IMR-90 (cell line): Measurements from ENCODE around the gene RNF11. TPM values are rescaled to one million over a fixed set of nuclear protein-coding genes. Genes with fewer than 3 reads are reported as not detected.

ENCODE experiments used
- ATAC-seq: fragments of 200-7000 bp; cut with Tn5 transposase; 2 replicates; pipeline ENCODE4 v1.9.1; 2020; ENCODE audit warnings: low read depth, mild to moderate bottlenecking, moderate library complexity
- BruUV-seq: library from RNA; stranded (reverse); fragments of 400-500 nt; replicated peaks from 2 replicates; lab custom pipeline; 2021; lab: Mats Ljungman, UMichigan
- CTCF ChIA-PET: fragments of 300-600 bp; formaldehyde crosslinking; extraction: SDS; loops from one replicate; lab custom pipeline; 2021; ENCODE audit warnings: antibody characterized with exemption; lab: Yijun Ruan, JAX
- POLR2A ChIA-PET: fragments of 300-600 bp; sonication (Branson Sonifier 250); formaldehyde crosslinking; loops from one replicate; lab custom pipeline; 2022; ENCODE audit warnings: antibody characterized with exemption; ENCODE audit not compliant: unreplicated experiment; lab: Charles Lee
- DNase-seq: peaks from one replicate; pipeline ENCODE4 v3.0.0; 2013
- H2AFZ ChIP-seq: replicated peaks from 2 replicates; pipeline ENCODE3; 2013; ENCODE audit warnings: low read length, mild to moderate bottlenecking; ENCODE audit not compliant: poor library complexity
- H2AK5ac ChIP-seq: 2 replicates; pipeline ENCODE4 v1.6.1; 2013; ENCODE audit warnings: low read depth, low read length, inconsistent platforms
- H2AK9ac ChIP-seq: replicated peaks from 2 replicates; pipeline ENCODE3; 2013; ENCODE audit warnings: mild to moderate bottlenecking, low read depth, low read length, moderate library complexity; ENCODE audit not compliant: poor library complexity
- H2BK120ac ChIP-seq: 2 replicates; pipeline ENCODE4 v1.6.1; 2013; ENCODE audit warnings: low read depth, low read length, inconsistent platforms
- H2BK15ac ChIP-seq: 3 replicates; pipeline ENCODE4 v1.6.1; 2013; ENCODE audit warnings: low read depth, low read length, inconsistent platforms
- H2BK20ac ChIP-seq: 2 replicates; pipeline ENCODE4 v1.6.1; 2013; ENCODE audit warnings: low read depth, mild to moderate bottlenecking, inconsistent platforms, low read length, moderate library complexity
- H2BK5ac ChIP-seq: 2 replicates; pipeline ENCODE4 v1.6.1; 2013; ENCODE audit warnings: mild to moderate bottlenecking, low read depth, low read length, inconsistent platforms; ENCODE audit not compliant: poor library complexity, severe bottlenecking
- H3K14ac ChIP-seq: replicated peaks from 2 replicates; pipeline ENCODE4 v1.6.1; 2013; ENCODE audit warnings: low read depth, low read length, inconsistent platforms
- H3K18ac ChIP-seq: 2 replicates; pipeline ENCODE4 v1.6.1; 2013; ENCODE audit warnings: low read depth, low read length, control low read depth
- H3K23ac ChIP-seq: 2 replicates; pipeline ENCODE4 v1.6.1; 2013; ENCODE audit warnings: low read depth, low read length, inconsistent platforms
- H3K27ac ChIP-seq: 2 replicates; pipeline ENCODE4 v1.5.1; 2013; ENCODE audit warnings: mild to moderate bottlenecking, control low read depth, low read length; ENCODE audit not compliant: insufficient read depth
- H3K27me3 ChIP-seq: 2 replicates; pipeline ENCODE4 v1.6.1; 2013; ENCODE audit warnings: low read length; ENCODE audit not compliant: control insufficient read depth, insufficient read depth
- H3K36me3 ChIP-seq: 2 replicates; pipeline ENCODE4 v1.6.1; 2013; ENCODE audit warnings: low read length, mixed read lengths; ENCODE audit not compliant: control insufficient read depth, insufficient read depth
- H3K4ac ChIP-seq: 2 replicates; pipeline ENCODE4 v1.6.1; 2013; ENCODE audit warnings: low read depth, low read length, inconsistent platforms
- H3K4me1 ChIP-seq: 2 replicates; pipeline ENCODE4 v1.6.1; 2013; ENCODE audit warnings: low read length, mixed read lengths; ENCODE audit not compliant: control insufficient read depth, insufficient read depth
- H3K4me2 ChIP-seq: 2 replicates; pipeline ENCODE4 v1.6.1; 2013; ENCODE audit warnings: low read depth, mild to moderate bottlenecking, control low read depth, low read length, moderate library complexity
- H3K4me3 ChIP-seq: 2 replicates; pipeline ENCODE4 v1.5.1; 2013; ENCODE audit warnings: low read depth, mild to moderate bottlenecking, control low read depth, low read length, moderate library complexity; ENCODE audit not compliant: insufficient read depth
- H3K56ac ChIP-seq: 2 replicates; pipeline ENCODE4 v1.6.1; 2013; ENCODE audit warnings: low read length, inconsistent platforms; ENCODE audit not compliant: insufficient read depth; ENCODE audit errors: extremely low read depth
- H3K79me1 ChIP-seq, 2 experiments: 2 replicates each; pipeline ENCODE4 v1.6.1; 2013; ENCODE audit warnings: low read length in 2 of 2, inconsistent platforms in 1 of 2, low read depth in 1 of 2
- H3K9ac ChIP-seq: 2 replicates; pipeline ENCODE4 v1.6.1; 2013; ENCODE audit warnings: low read depth, low read length, control low read depth
- H3K9me1 ChIP-seq: 2 replicates; pipeline ENCODE4 v1.6.1; 2013; ENCODE audit warnings: low read length, inconsistent platforms; ENCODE audit not compliant: insufficient read depth
- H3K9me3 ChIP-seq: 2 replicates; pipeline ENCODE4 v1.6.1; 2013; ENCODE audit warnings: low read length; ENCODE audit not compliant: control insufficient read depth, insufficient read depth
- H4K20me1 ChIP-seq: 2 replicates; pipeline ENCODE4 v1.6.1; 2013; ENCODE audit warnings: low read length, inconsistent platforms; ENCODE audit not compliant: insufficient read depth
- H4K5ac ChIP-seq: 2 replicates; pipeline ENCODE4 v1.6.1; 2013; ENCODE audit warnings: mild to moderate bottlenecking, low read depth, low read length, control low read depth
- H4K8ac ChIP-seq, 2 experiments: 2 replicates each; pipeline ENCODE4 v1.6.1; 2013; ENCODE audit warnings: low read depth in 2 of 2, low read length in 2 of 2, control low read depth in 1 of 2, inconsistent platforms in 1 of 2
- H4K91ac ChIP-seq: 2 replicates; pipeline ENCODE4 v1.6.1; 2013; ENCODE audit warnings: low read depth, low read length, inconsistent platforms; ENCODE audit not compliant: insufficient read depth
- CEBPB ChIP-seq: IDR thresholded peaks from 2 replicates; pipeline ENCODE4 v1.6.1; 2012; ENCODE audit warnings: low read depth, low read length, improper control_type of control experiment
- CHD1 ChIP-seq: IDR thresholded peaks from 2 replicates; pipeline ENCODE4 v1.6.1; 2012; ENCODE audit warnings: low read depth, low read length, improper control_type of control experiment
- CTCF ChIP-seq: conservative IDR thresholded peaks from 2 replicates; pipeline ENCODE4 v1.5.1; 2012; ENCODE audit warnings: mild to moderate bottlenecking, low read depth, low read length, improper control_type of control experiment
- FOS ChIP-seq: fragments of 150-350 bp; IDR thresholded peaks from 2 replicates; pipeline ENCODE4 v1.6.1; 2016; ENCODE audit warnings: low read depth, low read length
- MAFK ChIP-seq: IDR thresholded peaks from 2 replicates; pipeline ENCODE4 v1.6.1; 2012; ENCODE audit warnings: low read depth, low read length, improper control_type of control experiment
- MAZ ChIP-seq: IDR thresholded peaks from 2 replicates; pipeline ENCODE4 v1.6.1; 2012; ENCODE audit warnings: low read depth, mild to moderate bottlenecking, low read length, improper control_type of control experiment, moderate library complexity, borderline replicate concordance
- MXI1 ChIP-seq: IDR thresholded peaks from 2 replicates; pipeline ENCODE4 v1.6.1; 2012; ENCODE audit warnings: low read depth, mild to moderate bottlenecking, low read length, moderate library complexity, borderline replicate concordance
- RAD21 ChIP-seq: IDR thresholded peaks from 2 replicates; pipeline ENCODE4 v1.6.1; 2012; ENCODE audit warnings: low read length, improper control_type of control experiment
- RCOR1 ChIP-seq: IDR thresholded peaks from 2 replicates; pipeline ENCODE4 v1.6.1; 2012; ENCODE audit warnings: mild to moderate bottlenecking, low read length, improper control_type of control experiment; ENCODE audit not compliant: insufficient replicate concordance
- RFX5 ChIP-seq: IDR thresholded peaks from 2 replicates; pipeline ENCODE4 v1.8.0; 2012; ENCODE audit warnings: low read depth, mild to moderate bottlenecking, low read length, moderate library complexity
- SMC3 ChIP-seq: fragments of 150-350 bp; IDR thresholded peaks from 2 replicates; pipeline ENCODE4 v1.6.1; 2016; ENCODE audit warnings: low read depth, mild to moderate bottlenecking, antibody characterized with exemption, low read length, moderate library complexity
- WGBS, 2 experiments: methylation state at CpG; one replicate each; pipeline versions ENCODE4 v1.1.5 to v1.1.7; 2013; ENCODE audit warnings: missing lambda C conversion rate in 2 of 2; ENCODE audit not compliant: insufficient read length in 1 of 2; ENCODE audit errors: extremely low coverage in 2 of 2; 5-methylcytosine and 5-hydroxymethylcytosine counted together
- dilution Hi-C: fragments of 300-500 bp; cut with HindIII; formaldehyde crosslinking; loops from one replicate; pipeline ENCODE4 v1.14.3; 2018; ENCODE audit warnings: low sequenced_read_pairs; ENCODE audit not compliant: unreplicated experiment
- in situ Hi-C: fragments of 300-500 bp; cut with MboI; formaldehyde crosslinking; loops from 3 replicates; pipeline ENCODE4 v1.14.3; 2019; ENCODE audit warnings: low sequenced_read_pairs, inconsistent platforms, mixed read lengths
- intact Hi-C: fragments of 100-400 bp; cut with micrococcal nuclease; formaldehyde crosslinking; loops from 2 replicates; pipeline ENCODE4 v1.10.0; 2022
- polyA plus RNA-seq, 3 experiments: library from polyadenylated mRNA; depleted of rRNA; stranded (reverse); fragments of >200 nt; gene quantifications; 2 replicates each; pipeline ENCODE4 v1.2.3, GENCODE V29; 2012; ENCODE audit warnings: low replicate concordance in 1 of 3
- total RNA-seq: library from RNA; depleted of rRNA; stranded (reverse); fragments of >200 nt; gene quantifications from 2 replicates; pipeline ENCODE4 v1.2.3, GENCODE V29; 2012

The RNF11 gene
- total and polyA plus RNA-seq, 2 of the 4 experiments (the other 2 are of a cell fraction) = 63.3 to 64.1 TPM

- intact Hi-C loops (loop anchor here (10.0 kb wide), 1 partner anchor 319 kb away; the partner anchor contains the start of gene CDKN2C), in situ Hi-C loops (loop anchor here (10.0 kb wide), 1 partner anchor 369 kb away; no protein-coding TSS in a partner anchor)
These were observed 57.9 kb downstream of the RNF11 start for GRCh38 chr1:51293898-51294515.

More at GRCh38 chr1:51293898-51294515, 57.9 kb downstream of the RNF11 start:
- H4K20me1 ChIP-seq = no peaks in the 10 kb centered on the region
- H2BK120ac ChIP-seq = no peak overlapping the region
- BruUV-seq = no TSS peak
- ChIA-PET CTCF (no interaction called here), POLR2A (no interaction called here)
- ATAC-seq (no peak), DNase-seq (no peak)
- no peak for TF ChIP-seq RCOR1
- no peak for TF ChIP-seq SMC3
- TF ChIP-seq MAZ = no peak
- TF ChIP-seq RAD21 = no peak
- no peak for TF ChIP-seq MAFK
- no peak for TF ChIP-seq CEBPB
- TF ChIP-seq MXI1 = no peak
- no peak for TF ChIP-seq RFX5
- TF ChIP-seq FOS = no peak
- TF ChIP-seq CTCF = no peak
- TF ChIP-seq CHD1 = no peak
- WGBS, 2 experiments = 93% methylated on average over 7 of the region's 13 CpGs; no CpG with 5 or more reads in 1 of the 2 experiments
- H3K4me2 ChIP-seq = no peak overlapping the region
- no peak overlapping the region for H4K91ac ChIP-seq
- no peak overlapping the region for H4K8ac ChIP-seq
- H3K27ac ChIP-seq = no peak overlapping the region
- no peak overlapping the region for H3K9ac ChIP-seq
- H3K36me3 ChIP-seq = no peaks in the 10 kb centered on the region
- dilution Hi-C loops = no loop called here
- no peaks in the 10 kb centered on the region; the same call in 1 of the 2 replicates for H3K9me1 ChIP-seq
- no peak overlapping the region for H4K5ac ChIP-seq
- no peak overlapping the region for H3K14ac ChIP-seq
- no peaks in the 10 kb centered on the region for H3K27me3 ChIP-seq
- H2BK15ac ChIP-seq = no peak overlapping the region
- no peaks in the 10 kb centered on the region for H3K9me3 ChIP-seq
- H3K23ac ChIP-seq = no peak overlapping the region
- H3K4ac ChIP-seq = no peak overlapping the region
- no peak overlapping the region for H3K4me3 ChIP-seq
- no peak overlapping the region for H2BK5ac ChIP-seq
- H2AFZ ChIP-seq = no peak overlapping the region
- H3K79me1 ChIP-seq = no peaks in the 10 kb centered on the region
- no peaks in the 10 kb centered on the region for H3K4me1 ChIP-seq
- H2AK5ac ChIP-seq = no peak overlapping the region
- H3K56ac ChIP-seq = no peak overlapping the region
- no peak overlapping the region for H3K18ac ChIP-seq
- no peak overlapping the region for H2BK20ac ChIP-seq
- H2AK9ac ChIP-seq = no peak overlapping the region
